Ishikawa (cell line): ENCODE results near the gene ADCY5.

Experiments used
- CEBPB ChIP-seq: IDR thresholded peaks from 2 replicates; pipeline ENCODE4 v1.6.1; 2012
- CREB1 ChIP-seq: IDR thresholded peaks from 2 replicates; pipeline ENCODE4 v1.6.1; 2012; ENCODE audit warnings: low read depth
- EGR1 ChIP-seq: IDR thresholded peaks from 2 replicates; pipeline ENCODE4 v1.6.1; 2012
- EP300 ChIP-seq: IDR thresholded peaks from 2 replicates; pipeline ENCODE4 v1.6.1; 2012; ENCODE audit warnings: borderline replicate concordance
- FOXM1 ChIP-seq: IDR thresholded peaks from 2 replicates; pipeline ENCODE4 v1.6.1; 2012; ENCODE audit warnings: low read depth, borderline replicate concordance
- MAX ChIP-seq: IDR thresholded peaks from 2 replicates; pipeline ENCODE4 v1.6.1; 2012
- NFIC ChIP-seq: IDR thresholded peaks from 2 replicates; pipeline ENCODE4 v1.6.1; 2012
- RAD21 ChIP-seq: IDR thresholded peaks from 2 replicates; pipeline ENCODE4 v1.6.1; 2012; ENCODE audit warnings: low read depth
- REST ChIP-seq: IDR thresholded peaks from 2 replicates; pipeline ENCODE4 v1.6.1; 2012; ENCODE audit warnings: low read depth, mild to moderate bottlenecking
- TAF1 ChIP-seq: IDR thresholded peaks from 2 replicates; pipeline ENCODE4 v1.6.1; 2012; ENCODE audit warnings: low read depth, mild to moderate bottlenecking
- TCF12 ChIP-seq: IDR thresholded peaks from 2 replicates; pipeline ENCODE4 v1.6.1; 2012; ENCODE audit warnings: low read depth
- TEAD4 ChIP-seq: IDR thresholded peaks from 2 replicates; pipeline ENCODE4 v1.6.1; 2012
- YY1 ChIP-seq: IDR thresholded peaks from 2 replicates; pipeline ENCODE4 v1.6.1; 2012; ENCODE audit warnings: low read depth
- ZBTB7A ChIP-seq: IDR thresholded peaks from 2 replicates; pipeline ENCODE4 v1.6.1; 2012; ENCODE audit warnings: low read depth
- TF ChIP-seq, protein P1 (sequence below): IDR thresholded peaks from 2 replicates; pipeline ENCODE4 v1.6.1; 2012

ADCY5 gene

GRCh38 chr3:123424321-123424998 lies 24.4 kb downstream of the ADCY5 start:
- TF ChIP-seq EP300: no peak
- no peak for TF ChIP-seq FOXM1
- TF ChIP-seq, protein P1, sequence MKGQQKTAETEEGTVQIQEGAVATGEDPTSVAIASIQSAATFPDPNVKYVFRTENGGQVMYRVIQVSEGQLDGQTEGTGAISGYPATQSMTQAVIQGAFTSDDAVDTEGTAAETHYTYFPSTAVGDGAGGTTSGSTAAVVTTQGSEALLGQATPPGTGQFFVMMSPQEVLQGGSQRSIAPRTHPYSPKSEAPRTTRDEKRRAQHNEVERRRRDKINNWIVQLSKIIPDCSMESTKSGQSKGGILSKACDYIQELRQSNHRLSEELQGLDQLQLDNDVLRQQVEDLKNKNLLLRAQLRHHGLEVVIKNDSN: no peak
- no peak for TF ChIP-seq TAF1
- no peak for TF ChIP-seq TEAD4
- TF ChIP-seq YY1: no peak
- no peak for TF ChIP-seq RAD21
- TF ChIP-seq CEBPB: no peak
- no peak for TF ChIP-seq TCF12
- no peak for TF ChIP-seq NFIC

GRCh38 chr3:123423806-123424205 lies 25.1 kb downstream of the ADCY5 start:
- TF ChIP-seq TEAD4: no peak
- no peak for TF ChIP-seq EGR1
- TF ChIP-seq, protein P1: no peak
- no peak for TF ChIP-seq CREB1
- no peak for TF ChIP-seq EP300
- no peak for TF ChIP-seq TAF1
- TF ChIP-seq TCF12: no peak
- TF ChIP-seq REST: no peak

DNA sequence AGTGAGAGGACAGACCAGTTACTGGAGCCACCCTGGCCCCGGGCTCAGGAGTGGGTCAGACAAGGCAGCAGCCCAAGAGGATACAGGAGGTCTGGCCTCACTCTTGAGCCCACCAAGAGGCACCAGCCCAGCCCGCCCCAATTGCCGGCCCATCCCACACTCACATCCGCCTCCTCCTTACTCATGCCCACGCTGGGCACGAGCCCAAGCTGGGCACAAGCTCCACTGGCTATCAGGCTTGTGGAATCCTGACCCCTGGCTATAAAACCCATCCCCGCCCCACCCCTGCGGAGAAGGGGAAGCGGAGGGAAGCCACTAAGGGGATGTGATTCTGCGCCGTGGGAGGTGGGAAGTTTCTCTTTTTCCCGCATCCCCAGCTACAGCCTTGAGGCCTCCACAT lies 25.9 kb downstream of the ADCY5 start:
- no peak for TF ChIP-seq ZBTB7A
- no peak for TF ChIP-seq MAX
- TF ChIP-seq RAD21: no peak
- TF ChIP-seq REST: no peak
- TF ChIP-seq NFIC: no peak
- no peak for TF ChIP-seq EP300
- no peak for TF ChIP-seq CREB1
- no peak for TF ChIP-seq TAF1
- no peak for TF ChIP-seq YY1
- TF ChIP-seq TCF12: no peak
- TF ChIP-seq, protein P1: no peak
- TF ChIP-seq EGR1: no peak
- no peak for TF ChIP-seq TEAD4
- no peak for TF ChIP-seq FOXM1
- TF ChIP-seq CEBPB: no peak

DNA sequence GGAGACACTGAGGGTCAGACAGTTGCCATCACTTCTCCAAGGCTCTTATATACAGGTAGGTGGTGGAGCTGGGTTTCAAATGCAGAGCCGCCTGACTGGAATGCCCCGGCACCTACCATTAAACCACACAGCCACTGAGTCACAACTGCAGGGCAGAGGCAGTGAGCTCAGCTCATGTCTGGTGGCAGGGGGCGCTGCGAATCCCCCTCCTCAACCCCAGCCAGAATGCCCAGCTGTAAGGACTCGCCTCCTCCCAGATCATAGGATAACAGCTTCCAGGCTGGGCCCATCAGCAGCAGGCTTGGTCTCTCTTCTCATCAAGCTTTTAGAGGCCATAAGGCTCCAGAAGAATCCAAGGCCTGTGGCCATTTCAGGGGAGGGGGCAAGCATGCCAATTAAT lies 26.4 kb downstream of the ADCY5 start:
- TF ChIP-seq CEBPB (no peak), TCF12 (no peak), ZBTB7A (no peak), TAF1 (no peak), MAX (no peak), EP300 (no peak), RAD21 (no peak), NFIC (no peak), FOXM1 (no peak), YY1 (no peak), CREB1 (no peak), EGR1 (no peak), TEAD4 (no peak), REST (no peak)
- TF ChIP-seq, protein P1: no peak
